C4-2B (cell line): ENCODE measurements around the gene RUSF1.

Experiments used
- H3K27ac ChIP-seq: fragments of 450-650 bp; 2 replicates; pipeline ENCODE4 v1.5.1; 2017
- CTCF ChIP-seq: fragments of 450-650 bp; conservative IDR thresholded peaks from 2 replicates; pipeline ENCODE4 v1.5.1; 2017; ENCODE audit warnings: mild to moderate bottlenecking
- ZFX ChIP-seq: fragments of 450-650 bp; IDR thresholded peaks from 2 replicates; pipeline ENCODE4 v1.6.1; 2017

RUSF1 gene

GRCh38 chr16:31475946-31476302 is 32.3 kb downstream of the RUSF1 start:
- no peak for TF ChIP-seq CTCF
- TF ChIP-seq ZFX: no peak
- peak overlapping the region; percentile 70; the same call in 1 of the 2 replicates for H3K27ac ChIP-seq

GRCh38 chr16:31474773-31475738 is 33.1 kb downstream of the RUSF1 start:
- no peak for TF ChIP-seq ZFX
- no peak for TF ChIP-seq CTCF
- H3K27ac ChIP-seq: no peak overlapping the region

- no peak overlapping the region for H3K27ac ChIP-seq
- TF ChIP-seq ZFX (no peak), CTCF (no peak)
These were observed 33.9 kb downstream of the RUSF1 start for GRCh38 chr16:31474173-31474714.

GRCh38 chr16:31473264-31473984 is 34.8 kb downstream of the RUSF1 start:
- no peak overlapping the region for H3K27ac ChIP-seq
- TF ChIP-seq ZFX (no peak), CTCF (no peak)

GRCh38 chr16:31472709-31473203 is 35.4 kb downstream of the RUSF1 start:
- H3K27ac ChIP-seq: no peak overlapping the region
- TF ChIP-seq CTCF (no peak), ZFX (no peak)

GRCh38 chr16:31471875-31472708 is 36.1 kb downstream of the RUSF1 start, which contains the start of gene TGFB1I1:
TGFB1I1 (plus strand) TSS chr16:31472152; CDS start chr16:31472189, 37 bp downstream.
- no peak for TF ChIP-seq ZFX
- no peak for TF ChIP-seq CTCF

More at GRCh38 chr16:31471875-31472708, 36.1 kb downstream of the RUSF1 start, which contains the start of gene TGFB1I1:
- H3K27ac ChIP-seq: no peak within 1 kb of the TSS
